A673 (cell line): ENCODE results near the gene NT5C1B.

Source experiments
- CTCF ChIP-seq: fragments of 300-800, 200-600 bp; sonication (generic); conservative IDR thresholded peaks from 2 replicates; pipeline ENCODE4 v1.5.1; 2017; ENCODE audit warnings: low read depth, mild to moderate bottlenecking, antibody characterized with exemption, low read length, moderate library complexity, mixed read lengths
- EZH2 ChIP-seq: fragments of 200-600 bp; sonication (generic); IDR thresholded peaks from 2 replicates; pipeline ENCODE4 v1.6.1; 2017; ENCODE audit warnings: borderline replicate concordance, low read depth, mild to moderate bottlenecking, mixed read lengths, antibody characterized with exemption, low read length; ENCODE audit not compliant: poor library complexity, severe bottlenecking

GRCh38 chr2:18525852-18526251 is 63.5 kb downstream of the NT5C1B start:
- TF ChIP-seq EZH2 (no peak), CTCF (no peak)
